Astrocyte (in vitro differentiated cells and primary cell): Measurements from ENCODE around the gene RBP5.

ENCODE experiments used
- CTCF ChIP-seq: IDR thresholded peaks from 2 replicates; pipeline ENCODE4 v1.5.1; 2011; ENCODE audit warnings: low read depth, mild to moderate bottlenecking, inconsistent platforms, low read length, moderate library complexity; ENCODE audit not compliant: insufficient read depth
- EZH2 ChIP-seq: IDR thresholded peaks from 2 replicates; pipeline ENCODE4 v1.6.1; 2012; ENCODE audit warnings: mild to moderate bottlenecking, low read length, inconsistent platforms; ENCODE audit not compliant: insufficient read depth

DNA sequence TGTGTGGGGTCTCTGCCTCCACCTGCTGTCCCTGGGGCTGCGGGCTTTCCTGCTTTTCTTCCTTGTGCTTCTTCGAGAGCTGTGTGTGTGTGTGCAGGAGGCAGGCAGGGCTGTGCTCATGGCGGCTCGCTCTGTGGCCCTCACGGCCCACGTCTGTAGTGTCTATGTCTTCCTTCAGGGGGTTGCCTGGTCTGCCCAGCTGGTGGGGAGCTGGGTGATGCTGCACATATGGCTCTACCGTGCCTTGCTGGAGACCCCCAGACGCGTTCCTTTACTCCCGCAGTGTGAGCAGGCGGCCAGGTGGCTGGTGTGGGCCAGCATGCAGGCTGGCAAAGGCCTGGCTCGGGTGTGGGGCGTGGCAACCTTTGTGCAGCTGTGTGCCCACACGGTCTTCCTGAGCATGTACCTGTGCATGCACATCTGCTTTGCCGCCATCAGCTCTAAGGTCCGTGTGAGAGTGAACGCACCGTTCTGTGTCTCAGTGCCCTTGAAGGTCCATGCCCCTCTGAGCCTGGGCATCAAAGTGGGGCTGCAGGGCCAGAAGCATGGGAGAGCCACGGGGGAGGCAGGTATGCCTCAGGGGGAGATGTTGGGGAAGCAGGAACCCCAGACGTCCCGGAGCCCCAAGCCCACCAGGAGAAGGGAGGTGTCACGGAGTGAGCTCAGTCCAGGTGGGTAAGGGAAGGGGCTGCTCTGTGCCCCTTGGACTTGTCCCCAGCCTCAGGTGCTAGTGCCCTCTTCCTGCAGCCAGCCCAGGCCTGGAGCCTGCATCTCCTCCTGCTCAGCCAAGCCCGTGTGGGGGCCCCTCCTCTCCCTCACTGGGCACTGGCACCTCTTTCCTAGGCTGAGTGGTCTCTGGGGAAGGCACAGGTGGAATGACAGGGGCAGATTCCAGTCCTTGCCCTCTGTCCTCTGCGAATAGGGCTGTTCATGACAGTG, 27.8 kb upstream of the RBP5 start:
- TF ChIP-seq CTCF, result no peak
- no peak for TF ChIP-seq EZH2
